Prostate gland (tissue), 2 donors: ENCODE data around the gene TOE1.

Source experiments
- CTCF ChIP-seq, 4 experiments: fragments of 200-600 bp in 2 of 4; fragments of 450-650 bp in 2 of 4; sonication (generic) in 2 of 4; IDR thresholded peaks; 1 replicate in 3 of 4; 2 replicates in 1 of 4; pipeline ENCODE4 v1.5.1; 2016 to 2019; ENCODE audit warnings: antibody characterized with exemption in 4 of 4, mild to moderate bottlenecking in 2 of 4, moderate library complexity in 2 of 4
- POLR2AphosphoS5 ChIP-seq: sonication (generic); formaldehyde crosslinking; IDR thresholded peaks from one replicate; pipeline ENCODE4 v1.6.1; 2017; ENCODE audit warnings: antibody characterized with exemption

GRCh38 chr1:45378184-45378583 is 38.2 kb downstream of the TOE1 start:
- TF ChIP-seq CTCF (IDR thresholded peaks at IDR 0.05) (no peak), POLR2AphosphoS5 (no peak)
